HG02840 (cell line): ENCODE results near the gene PRAMEF18.
"Not testable (repeated sequence)": the region's sequence is repeated elsewhere in the genome, so short reads cannot be mapped to it uniquely, and the experiment has no call there.

Source experiments
- ATAC-seq: cut with Tn5 transposase; IDR thresholded peaks from one replicate; pipeline ENCODE4 v1.9.1; 2021; ENCODE audit warnings: mild to moderate bottlenecking, moderate library complexity, moderate number of reproducible peaks; ENCODE audit not compliant: unreplicated experiment, low FRiP score

Gene PRAMEF18

DNA sequence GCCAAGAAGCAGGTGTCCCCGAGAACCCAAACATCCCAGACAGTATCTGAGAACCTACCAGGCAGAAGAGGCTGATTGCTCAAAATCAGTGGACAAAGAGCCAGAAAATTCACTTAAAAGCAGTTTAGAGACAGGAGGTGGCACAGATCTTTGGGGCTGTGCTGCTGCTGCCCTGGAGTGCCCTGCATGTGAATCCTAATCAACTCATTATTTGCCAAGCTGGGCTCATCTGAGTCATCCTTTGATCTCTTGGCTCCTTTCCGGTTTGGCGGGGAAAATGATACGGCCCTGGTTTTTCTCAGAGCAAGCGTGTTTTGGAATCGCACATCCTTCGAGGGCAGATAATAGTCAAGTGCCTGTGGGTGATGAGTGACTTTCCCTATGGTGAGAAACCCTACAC, 9.3 kb downstream of the PRAMEF18 start:
- ATAC-seq = not testable (repeated sequence)

GRCh38 chr1:13208712-13209111, 17.2 kb downstream of the PRAMEF18 start:
- not testable (repeated sequence) for ATAC-seq

GRCh38 chr1:13201309-13201708, 24.6 kb downstream of the PRAMEF18 start, which contains the start of gene PRAMEF13:
Gene PRAMEF13, minus strand, starts transcription at chr1:13201409. Its CDS starts 1,820 bp downstream, at chr1:13199589.
- ATAC-seq = not testable (repeated sequence)
